Upper lobe of right lung (tissue), 1 donor: Measurements from ENCODE around the gene RNASEL. TPM values are rescaled to one million over a fixed set of nuclear protein-coding genes. Genes with fewer than 3 reads are reported as not detected.

Source experiments
- ATAC-seq: fragments of 200-7000 bp; cut with Tn5 transposase; one replicate; pipeline ENCODE4 v1.9.1; 2020; ENCODE audit warnings: mild to moderate bottlenecking, moderate library complexity
- DNase-seq: peaks from one replicate; pipeline ENCODE4 v3.0.0-alpha.2; 2020
- H3K27ac ChIP-seq: fragments of 200-600 bp; one replicate; pipeline ENCODE4 v1.8.0; 2022
- H3K27me3 ChIP-seq: fragments of 200-600 bp; one replicate; pipeline ENCODE4 v1.8.0; 2022; ENCODE audit warnings: mild to moderate bottlenecking
- H3K36me3 ChIP-seq: fragments of 200-600 bp; one replicate; pipeline ENCODE4 v1.8.0; 2022
- H3K4me1 ChIP-seq: fragments of 200-600 bp; one replicate; pipeline ENCODE4 v1.8.0; 2022
- H3K4me3 ChIP-seq: fragments of 200-600 bp; one replicate; pipeline ENCODE4 v1.8.0; 2022; ENCODE audit warnings: mild to moderate bottlenecking
- H3K9me3 ChIP-seq: fragments of 200-600 bp; one replicate; pipeline ENCODE4 v1.8.0; 2022
- CTCF ChIP-seq: fragments of 200-600 bp; IDR thresholded peaks from one replicate; pipeline ENCODE4 v1.8.0; 2022; ENCODE audit warnings: antibody characterized with exemption
- intact Hi-C: fragments of 100-400 bp; cut with DNase I; formaldehyde crosslinking; loops from one replicate; pipeline ENCODE4 v1.11.0; 2022
- total RNA-seq: library from RNA; stranded (reverse); fragmentation: NEBNext Ultra II Directional; extraction: Animal tissue kit (Norgen Biotek cat#: 25700); gene quantifications from one replicate; pipeline ENCODE4 v1.2.1, GENCODE V29; 2021
- donor health status: DM: no; HTN: yes; CAD: no; lungs with severe emphysema.

The RNASEL gene
- total RNA-seq, 1 donor from 2014 or later: 12.8 TPM

GRCh38 chr1:182629499-182630096, 40.5 kb upstream of the RNASEL start:
- Histone ChIP-seq H3K4me3 (no peak overlapping the region), H3K9me3 (no peaks in the 10 kb centered on the region), H3K27me3 (no peaks in the 10 kb centered on the region), H3K27ac (no peak overlapping the region), H3K4me1 (no peaks in the 10 kb centered on the region), H3K36me3 (no peaks in the 10 kb centered on the region)
- intact Hi-C loops: no loop called here
- DNase-seq: no peak
- TF ChIP-seq CTCF: no peak
- ATAC-seq: peak; percentile 63

- H3K27me3 ChIP-seq: no peaks in the 10 kb centered on the region
- intact Hi-C loops: no loop called here
- DNase-seq (no peak), ATAC-seq (no peak)
- H3K9me3 ChIP-seq: no peaks in the 10 kb centered on the region
- H3K36me3 ChIP-seq: no peaks in the 10 kb centered on the region
- no peak overlapping the region for H3K27ac ChIP-seq
- H3K4me3 ChIP-seq: no peak overlapping the region
- H3K4me1 ChIP-seq: no peaks in the 10 kb centered on the region
- no peak for TF ChIP-seq CTCF
Observed at GRCh38 chr1:182629080-182629479, 40.0 kb upstream of the RNASEL start.

GRCh38 chr1:182628657-182629056, 39.6 kb upstream of the RNASEL start:
- ATAC-seq: no peak
- Histone ChIP-seq H3K9me3 (no peaks in the 10 kb centered on the region), H3K36me3 (no peaks in the 10 kb centered on the region), H3K27ac (no peak overlapping the region), H3K4me3 (no peak overlapping the region), H3K4me1 (no peaks in the 10 kb centered on the region), H3K27me3 (no peaks in the 10 kb centered on the region)
- TF ChIP-seq CTCF: no peak
- no peak for DNase-seq
- intact Hi-C loops: no loop called here

- H3K4me1 ChIP-seq: no peaks in the 10 kb centered on the region
- H3K36me3 ChIP-seq: no peaks in the 10 kb centered on the region
- no peak overlapping the region for H3K4me3 ChIP-seq
- no peak for DNase-seq
- intact Hi-C loops: no loop called here
- H3K27ac ChIP-seq: no peak overlapping the region
- H3K9me3 ChIP-seq: no peaks in the 10 kb centered on the region
- TF ChIP-seq CTCF: no peak
- H3K27me3 ChIP-seq: no peaks in the 10 kb centered on the region
- ATAC-seq: no peak
Observed at GRCh38 chr1:182627622-182628021, 38.6 kb upstream of the RNASEL start.

- no peak for TF ChIP-seq CTCF
- no peaks in the 10 kb centered on the region for H3K4me1 ChIP-seq
- no peaks in the 10 kb centered on the region for H3K27me3 ChIP-seq
- H3K9me3 ChIP-seq: no peaks in the 10 kb centered on the region
- ATAC-seq (no peak), DNase-seq (no peak)
- no peak overlapping the region for H3K27ac ChIP-seq
- no peak overlapping the region for H3K4me3 ChIP-seq
- intact Hi-C loops: no loop called here
- H3K36me3 ChIP-seq: no peaks in the 10 kb centered on the region
Observed at GRCh38 chr1:182626527-182626926, 37.5 kb upstream of the RNASEL start.
